Tibial artery (tissue), 4 donors: Measurements from ENCODE around the gene CUL3.

Experiments
- DNase-seq, 2 donors: peaks; one replicate each; pipeline ENCODE4 v3.0.0-alpha.2; 2019
- H3K27ac ChIP-seq, 2 donors: fragments of 200-600 bp; sonication (generic) in 1 of 2; 1 replicate in 1 of 2; 2 replicates in 1 of 2; pipeline ENCODE4 v1.5.1; 2018 to 2019; ENCODE audit warnings: mild to moderate bottlenecking in 1 of 2
- H3K27me3 ChIP-seq, 2 donors: fragments of 200-600 bp; sonication (generic) in 1 of 2; one replicate each; pipeline versions ENCODE4 v1.5.1 to v1.6.0; 2016 to 2019
- H3K36me3 ChIP-seq, 3 donors: fragments of 200-600 bp; sonication (generic) in 2 of 3; one replicate each; pipeline ENCODE4 v1.5.1; 2016 to 2019; ENCODE audit warnings: mild to moderate bottlenecking in 2 of 3
- H3K4me1 ChIP-seq, 4 donors: fragments of 200-600 bp; sonication (generic) in 2 of 4; 1 replicate in 3 of 4; 2 replicates in 1 of 4; pipeline ENCODE4 v1.5.1; 2016 to 2019
- H3K4me3 ChIP-seq, 2 donors: fragments of 200-600 bp; sonication (generic) in 1 of 2; 1 replicate in 1 of 2; 2 replicates in 1 of 2; pipeline ENCODE4 v1.5.1; 2018 to 2019; ENCODE audit warnings: mild to moderate bottlenecking in 2 of 2
- H3K9me3 ChIP-seq, 3 donors: fragments of 200-600 bp; sonication (generic) in 1 of 3; one replicate each; pipeline ENCODE4 v1.5.1; 2016 to 2019
- CTCF ChIP-seq, 2 experiments: fragments of 200-600 bp in 1 of 2; fragments of 450-650 bp in 1 of 2; IDR thresholded peaks; one replicate each; pipeline ENCODE4 v1.5.1; 2017 to 2019; ENCODE audit warnings: antibody characterized with exemption in 2 of 2, mild to moderate bottlenecking in 1 of 2, moderate library complexity in 1 of 2
- intact Hi-C: fragments of 100-400 bp; cut with DNase I; formaldehyde crosslinking; loops from one replicate; pipeline ENCODE4 v1.15.0; 2023; ENCODE audit warnings: low total_unique reads

Gene CUL3

GRCh38 chr2:224569654-224570053 is 15.5 kb downstream of the CUL3 start:
- Histone ChIP-seq H3K27ac (no peak overlapping the region), H3K36me3 (peaks cover 0 to 10% (median 0%) of the 10 kb centered on the region in 3 donors), H3K27me3 (no peaks in the 10 kb centered on the region), H3K4me3 (no peak overlapping the region), H3K9me3 (peaks cover 0 to 9% (median 0%) of the 10 kb centered on the region in 3 donors), H3K4me1 (peaks cover 0 to 80% (median 17%) of the 10 kb centered on the region in 4 donors)
- intact Hi-C loops: loop anchor here (10.0 kb wide), 1 partner anchor 45 kb away; no protein-coding TSS in a partner anchor
- no peak for TF ChIP-seq CTCF (IDR thresholded peaks at IDR 0.05)
- DNase-seq: no peak

- H3K27ac ChIP-seq: no peak overlapping the region
- intact Hi-C loops: no loop called here
- no peak for TF ChIP-seq CTCF (IDR thresholded peaks at IDR 0.05)
Observed at GRCh38 chr2:224565452-224566035, 19.6 kb downstream of the CUL3 start.

GRCh38 chr2:224563537-224563936 is 21.6 kb downstream of the CUL3 start:
- H3K4me3 ChIP-seq: no peak overlapping the region
- H3K9me3 ChIP-seq: peaks cover 0 to 9% (median 0%) of the 10 kb centered on the region in 3 donors
- H3K27me3 ChIP-seq: no peaks in the 10 kb centered on the region
- DNase-seq: no peak
- intact Hi-C loops: no loop called here
- H3K36me3 ChIP-seq: peaks cover 0 to 10% (median 0%) of the 10 kb centered on the region in 3 donors
- H3K27ac ChIP-seq: no peak overlapping the region
- no peak for TF ChIP-seq CTCF (IDR thresholded peaks at IDR 0.05)
- peaks cover 0 to 82% (median 14%) of the 10 kb centered on the region in 4 donors for H3K4me1 ChIP-seq

More at GRCh38 chr2:224565452-224566035, 19.6 kb downstream of the CUL3 start:
- no peak overlapping the region for H3K4me3 ChIP-seq
- H3K4me1 ChIP-seq: peaks cover 0 to 82% (median 17%) of the 10 kb centered on the region in 4 donors
- peaks cover 0 to 9% (median 0%) of the 10 kb centered on the region in 3 donors for H3K9me3 ChIP-seq
- no peak for DNase-seq
- H3K36me3 ChIP-seq: peaks cover 0 to 10% (median 0%) of the 10 kb centered on the region in 3 donors
- no peaks in the 10 kb centered on the region for H3K27me3 ChIP-seq

GRCh38 chr2:224562831-224563230 is 22.3 kb downstream of the CUL3 start:
- DNase-seq: no peak
- no peak overlapping the region for H3K27ac ChIP-seq
- no peak overlapping the region for H3K4me3 ChIP-seq
- intact Hi-C loops: no loop called here
- H3K4me1 ChIP-seq: peaks cover 0 to 82% (median 16%) of the 10 kb centered on the region in 4 donors
- H3K9me3 ChIP-seq: peaks cover 0 to 9% (median 0%) of the 10 kb centered on the region in 3 donors
- no peaks in the 10 kb centered on the region for H3K27me3 ChIP-seq
- TF ChIP-seq CTCF (IDR thresholded peaks at IDR 0.05): no peak
- H3K36me3 ChIP-seq: peaks cover 0 to 10% (median 0%) of the 10 kb centered on the region in 3 donors

- no peak for TF ChIP-seq CTCF (IDR thresholded peaks at IDR 0.05)
- H3K27me3 ChIP-seq: no peaks in the 10 kb centered on the region
- peaks cover 0 to 2% (median 0%) of the 10 kb centered on the region in 3 donors for H3K9me3 ChIP-seq
- intact Hi-C loops: no loop called here
- H3K27ac ChIP-seq: no peak overlapping the region
- H3K36me3 ChIP-seq: peaks cover 0 to 2% (median 0%) of the 10 kb centered on the region in 3 donors
- DNase-seq: no peak
- H3K4me3 ChIP-seq: no peak overlapping the region
- H3K4me1 ChIP-seq: peaks cover 0 to 83% (median 16%) of the 10 kb centered on the region in 4 donors
Observed at GRCh38 chr2:224561234-224562005, 23.7 kb downstream of the CUL3 start.
